Neural progenitor cell (in vitro differentiated cells): ENCODE data around the gene CYFIP1. TPM values are rescaled to one million over a fixed set of nuclear protein-coding genes. Genes with fewer than 3 reads are reported as not detected.

Source experiments
- DNase-seq: peaks from one replicate; pipeline ENCODE4 v3.0.0-alpha.2; 2016; ENCODE audit warnings: low spot score
- H2AFZ ChIP-seq: fragments of 200-600 bp; sonication (generic); replicated peaks from 2 replicates; pipeline ENCODE4 v1.6.1; 2016; ENCODE audit warnings: antibody characterized with exemption
- H3F3A ChIP-seq: fragments of 200-600 bp; sonication (generic); 2 replicates; pipeline ENCODE4 v1.6.1; 2016; ENCODE audit warnings: antibody characterized with exemption, low read depth
- H3K27ac ChIP-seq: fragments of 200-600 bp; sonication (generic); 2 replicates; pipeline ENCODE4 v1.5.1; 2016; ENCODE audit warnings: mild to moderate bottlenecking
- H3K27me3 ChIP-seq: fragments of 200-600 bp; sonication (generic); 2 replicates; pipeline ENCODE4 v1.6.1; 2016; ENCODE audit warnings: mild to moderate bottlenecking, moderate library complexity
- H3K36me3 ChIP-seq: fragments of 200-600 bp; sonication (generic); 2 replicates; pipeline ENCODE4 v1.5.1; 2016
- H3K4me1 ChIP-seq: fragments of 200-600 bp; sonication (generic); 2 replicates; pipeline ENCODE4 v1.6.1; 2016; ENCODE audit warnings: mixed run types
- H3K4me2 ChIP-seq: fragments of 200-600 bp; sonication (generic); 2 replicates; pipeline ENCODE4 v1.6.1; 2016
- H3K4me3 ChIP-seq: fragments of 200-600 bp; sonication (generic); 2 replicates; pipeline ENCODE4 v1.5.1; 2016
- H3K79me2 ChIP-seq: fragments of 200-600 bp; sonication (generic); 2 replicates; pipeline ENCODE4 v1.6.1; 2016; ENCODE audit warnings: low read depth
- H3K9ac ChIP-seq: fragments of 200-600 bp; sonication (generic); 2 replicates; pipeline ENCODE4 v1.6.1; 2016
- H3K9me3 ChIP-seq: fragments of 200-600 bp; sonication (generic); 2 replicates; pipeline ENCODE4 v1.5.1; 2016; ENCODE audit warnings: low read depth
- H4K20me1 ChIP-seq: fragments of 200-600 bp; sonication (generic); 2 replicates; pipeline ENCODE4 v1.6.1; 2016; ENCODE audit warnings: low read depth
- H3K27ac Mint-ChIP-seq: 3 replicates; pipeline ENCODE4 v1.8.0; 2021; ENCODE audit warnings: mixed read lengths
- H3K27me3 Mint-ChIP-seq: 2 replicates; pipeline ENCODE4 v1.8.0; 2022; ENCODE audit warnings: low read depth, mild to moderate bottlenecking, inconsistent platforms, moderate library complexity, mixed read lengths; ENCODE audit not compliant: insufficient read depth
- H3K36me3 Mint-ChIP-seq: 3 replicates; pipeline ENCODE4 v1.8.0; 2021; ENCODE audit warnings: mixed read lengths
- H3K4me1 Mint-ChIP-seq: 3 replicates; pipeline ENCODE4 v1.8.0; 2021; ENCODE audit warnings: mixed read lengths
- H3K4me3 Mint-ChIP-seq: 3 replicates; pipeline ENCODE4 v1.8.0; 2021; ENCODE audit warnings: mild to moderate bottlenecking, moderate library complexity, mixed read lengths
- H3K9me3 Mint-ChIP-seq: 3 replicates; pipeline ENCODE4 v1.8.0; 2020; ENCODE audit warnings: mixed read lengths
- CTCF ChIP-seq: fragments of 200-600 bp; sonication (generic); IDR thresholded peaks from 2 replicates; pipeline ENCODE4 v1.5.1; 2017; ENCODE audit warnings: antibody characterized with exemption, mild to moderate bottlenecking
- EZH2 ChIP-seq: fragments of 200-600 bp; sonication (generic); IDR thresholded peaks from 2 replicates; pipeline ENCODE4 v1.6.1; 2017; ENCODE audit warnings: antibody characterized with exemption, mild to moderate bottlenecking, moderate library complexity
- EZH2phosphoT487 ChIP-seq: fragments of 200-600 bp; sonication (generic); IDR thresholded peaks from 2 replicates; pipeline ENCODE4 v1.6.1; 2017; ENCODE audit warnings: antibody characterized with exemption
- total RNA-seq: library from RNA; depleted of rRNA; stranded (reverse); fragments of >200 nt; gene quantifications from 2 replicates; pipeline ENCODE4 v1.2.3, GENCODE V29; 2015; ENCODE audit warnings: low replicate concordance

CYFIP1 gene
- total RNA-seq, 1 donor from 2014 or later, result 94.6 TPM

GRCh38 chr15:22827125-22827524, 153.0 kb downstream of the CYFIP1 start:
- no peak overlapping the region for H3K27ac ChIP-seq
- H3K79me2 ChIP-seq, result no peaks in the 10 kb centered on the region
- H3K27ac Mint-ChIP-seq, result no peak overlapping the region
- H3K27me3 Mint-ChIP-seq, result no peaks in the 10 kb centered on the region
- peaks cover 18% of the 10 kb centered on the region for H3K36me3 Mint-ChIP-seq
- DNase-seq, result no peak
- no peak overlapping the region for H3K4me3 Mint-ChIP-seq
- no peaks in the 10 kb centered on the region for H3K9me3 ChIP-seq
- peaks cover 4% of the 10 kb centered on the region for H3K4me1 ChIP-seq
- H3K4me1 Mint-ChIP-seq, result no peaks in the 10 kb centered on the region
- H3F3A ChIP-seq, result peaks cover 4% of the 10 kb centered on the region
- no peak overlapping the region for H2AFZ ChIP-seq
- no peaks in the 10 kb centered on the region for H3K9me3 Mint-ChIP-seq
- no peak overlapping the region for H3K9ac ChIP-seq
- H4K20me1 ChIP-seq, result no peaks in the 10 kb centered on the region
- TF ChIP-seq CTCF, result no peak
- no peak for TF ChIP-seq EZH2
- TF ChIP-seq EZH2phosphoT487, result no peak
- no peak overlapping the region for H3K4me2 ChIP-seq
- H3K36me3 ChIP-seq, result no peaks in the 10 kb centered on the region
- no peak overlapping the region for H3K4me3 ChIP-seq
- H3K27me3 ChIP-seq, result no peaks in the 10 kb centered on the region

GRCh38 chr15:22823495-22824128, 156.6 kb downstream of the CYFIP1 start:
- Histone ChIP-seq H3K9ac (no peak overlapping the region), H3K4me2 (no peak overlapping the region), H3K4me3 (no peak overlapping the region), H3K4me1 (peaks cover 4% of the 10 kb centered on the region), H3K9me3 (no peaks in the 10 kb centered on the region), H3K79me2 (no peaks in the 10 kb centered on the region), H3K27me3 (no peaks in the 10 kb centered on the region), H4K20me1 (no peaks in the 10 kb centered on the region), H2AFZ (no peak overlapping the region), H3K36me3 (no peaks in the 10 kb centered on the region), H3K27ac (no peak overlapping the region), H3F3A (peaks cover 4% of the 10 kb centered on the region)
- H3K36me3 Mint-ChIP-seq, result peaks cover 22% of the 10 kb centered on the region
- no peaks in the 10 kb centered on the region for H3K27me3 Mint-ChIP-seq
- H3K4me3 Mint-ChIP-seq, result no peak overlapping the region
- no peaks in the 10 kb centered on the region for H3K4me1 Mint-ChIP-seq
- DNase-seq, result no peak
- no peaks in the 10 kb centered on the region for H3K9me3 Mint-ChIP-seq
- no peak for TF ChIP-seq CTCF
- TF ChIP-seq EZH2phosphoT487, result no peak
- TF ChIP-seq EZH2, result no peak
- no peak overlapping the region for H3K27ac Mint-ChIP-seq

- Histone ChIP-seq H3K27ac (no peak overlapping the region), H3K4me2 (no peak overlapping the region), H3K27me3 (no peaks in the 10 kb centered on the region), H4K20me1 (no peaks in the 10 kb centered on the region), H2AFZ (no peak overlapping the region), H3K79me2 (no peaks in the 10 kb centered on the region), H3K9ac (no peak overlapping the region), H3K36me3 (no peaks in the 10 kb centered on the region), H3K4me1 (no peaks in the 10 kb centered on the region), H3F3A (no peaks in the 10 kb centered on the region), H3K4me3 (no peak overlapping the region), H3K9me3 (no peaks in the 10 kb centered on the region)
- H3K36me3 Mint-ChIP-seq, result peaks cover 13% of the 10 kb centered on the region
- H3K9me3 Mint-ChIP-seq, result no peaks in the 10 kb centered on the region
- H3K27me3 Mint-ChIP-seq, result no peaks in the 10 kb centered on the region
- no peak for DNase-seq
- H3K4me1 Mint-ChIP-seq, result no peaks in the 10 kb centered on the region
- TF ChIP-seq EZH2 (no peak), CTCF (no peak)
- H3K27ac Mint-ChIP-seq, result no peak overlapping the region
- H3K4me3 Mint-ChIP-seq, result no peak overlapping the region
These were observed 160.5 kb downstream of the CYFIP1 start for GRCh38 chr15:22819651-22820050.

Other genes with a start within 250 kb of the CYFIP1 start
- 17.2 and 18.8 TPM in 2 replicates for gene NIPA1, start 193.7 kb downstream of the CYFIP1 start, total RNA-seq
- gene NIPA2, start 141.7 kb downstream of the CYFIP1 start, total RNA-seq, result 49.4 and 51.5 TPM in 2 replicates
- 23.8 and 34.3 TPM in 2 replicates for gene TUBGCP5, start 59.2 kb upstream of the CYFIP1 start, total RNA-seq
- not detected in 2 replicates for gene GOLGA6L1, start 156.5 kb upstream of the CYFIP1 start, total RNA-seq